ENCODE results near the gene SDR42E1. TPM values are rescaled to one million over a fixed set of nuclear protein-coding genes. Genes with fewer than 3 reads are reported as not detected.

SDR42E1 gene
- total RNA-seq, 1 experiment from 2014 or later: 4.4 TPM

DNA sequence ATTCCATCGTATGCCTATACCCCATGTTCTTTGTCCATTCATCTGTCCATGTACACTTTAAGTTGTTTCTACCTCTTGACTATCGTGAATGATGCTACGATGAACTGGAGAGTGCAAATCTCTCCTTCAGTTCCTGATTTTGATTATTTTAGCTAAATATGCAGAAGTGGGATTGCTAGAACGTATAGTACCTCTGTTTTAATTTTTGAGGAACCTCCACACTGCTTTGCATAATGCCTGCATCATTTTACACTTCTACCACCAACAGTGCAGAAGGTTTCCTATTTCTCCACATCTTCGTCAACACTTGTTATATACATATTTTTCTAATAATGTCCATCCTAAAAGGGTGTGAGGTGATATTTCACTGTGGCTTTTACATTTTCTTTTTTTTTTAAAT is 43.9 kb downstream of the SDR42E1 start:
- H3K27ac ChIP-seq (ENCODE audit: low read length): no peak overlapping the region
- no peaks in the 10 kb centered on the region for H3K9me2 ChIP-seq (replicated peaks; ENCODE audit: insufficient read depth, low read length)
- H2AFZ ChIP-seq (ENCODE audit: low read length): no peak overlapping the region
- H3K9ac ChIP-seq (ENCODE audit: low read length): no peak overlapping the region
- DNase-seq: peak; percentile 68
- H3K79me2 ChIP-seq (ENCODE audit: low read length): no peaks in the 10 kb centered on the region
- H3K4me3 ChIP-seq (ENCODE audit: low read length): no peak overlapping the region
- H3K36me3 ChIP-seq (ENCODE audit: insufficient read depth, low read length): no peaks in the 10 kb centered on the region
- H3K4me1 ChIP-seq (ENCODE audit: low read length): peaks cover 5% of the 10 kb centered on the region; the same call in 1 of the 2 replicates
- H3K9me3 ChIP-seq (ENCODE audit: low read length): no peaks in the 10 kb centered on the region
- no peak overlapping the region for H3K4me2 ChIP-seq (ENCODE audit: low read depth, low read length, poor library complexity, severe bottlenecking)
- H4K20me1 ChIP-seq (ENCODE audit: insufficient read depth, low read depth, low read length): peaks cover 12% of the 10 kb centered on the region; the same call in 1 of the 2 replicates
- H3K27me3 ChIP-seq (ENCODE audit: low read length): no peaks in the 10 kb centered on the region

- Histone ChIP-seq H3K9me3 (ENCODE audit: low read length) (no peaks in the 10 kb centered on the region), H3K4me2 (ENCODE audit: low read depth, low read length, poor library complexity, severe bottlenecking) (no peak overlapping the region), H4K20me1 (ENCODE audit: insufficient read depth, low read depth, low read length) (peaks cover 24% of the 10 kb centered on the region), H2AFZ (ENCODE audit: low read length) (no peak overlapping the region), H3K4me1 (ENCODE audit: low read length) (peaks cover 5% of the 10 kb centered on the region; the same call in 1 of the 2 replicates), H3K27ac (ENCODE audit: low read length) (no peak overlapping the region), H3K9ac (ENCODE audit: low read length) (no peak overlapping the region), H3K36me3 (ENCODE audit: insufficient read depth, low read length) (peaks cover 12% of the 10 kb centered on the region; the same call in 1 of the 2 replicates), H3K27me3 (ENCODE audit: low read length) (no peaks in the 10 kb centered on the region), H3K9me2 (replicated peaks; ENCODE audit: insufficient read depth, low read length) (no peaks in the 10 kb centered on the region), H3K79me2 (ENCODE audit: low read length) (no peaks in the 10 kb centered on the region), H3K4me3 (ENCODE audit: low read length) (no peak overlapping the region)
- peak; percentile 62 for DNase-seq
These were observed 46.5 kb downstream of the SDR42E1 start for GRCh38 chr16:81964808-81965207.

GRCh38 chr16:81956213-81956948 is 54.9 kb downstream of the SDR42E1 start:
- Histone ChIP-seq H3K9ac (ENCODE audit: low read length) (no peak overlapping the region), H3K27me3 (ENCODE audit: low read length) (no peaks in the 10 kb centered on the region), H3K9me3 (ENCODE audit: low read length) (no peaks in the 10 kb centered on the region), H3K9me2 (replicated peaks; ENCODE audit: insufficient read depth, low read length) (no peaks in the 10 kb centered on the region), H3K79me2 (ENCODE audit: low read length) (no peaks in the 10 kb centered on the region), H3K4me3 (ENCODE audit: low read length) (no peak overlapping the region), H3K36me3 (ENCODE audit: insufficient read depth, low read length) (peaks cover 89% of the 10 kb centered on the region), H4K20me1 (ENCODE audit: insufficient read depth, low read depth, low read length) (peaks cover 49% of the 10 kb centered on the region; the same call in 1 of the 2 replicates), H3K4me1 (ENCODE audit: low read length) (no peaks in the 10 kb centered on the region), H3K27ac (ENCODE audit: low read length) (no peak overlapping the region), H2AFZ (ENCODE audit: low read length) (no peak overlapping the region), H3K4me2 (ENCODE audit: low read depth, low read length, poor library complexity, severe bottlenecking) (no peak overlapping the region)
- no peak for DNase-seq

GRCh38 chr16:81951564-81951963 is 59.7 kb downstream of the SDR42E1 start:
- Histone ChIP-seq H3K9me3 (ENCODE audit: low read length) (no peaks in the 10 kb centered on the region), H3K27me3 (ENCODE audit: low read length) (no peaks in the 10 kb centered on the region), H2AFZ (ENCODE audit: low read length) (no peak overlapping the region), H4K20me1 (ENCODE audit: insufficient read depth, low read depth, low read length) (peaks cover 29% of the 10 kb centered on the region; the same call in 1 of the 2 replicates), H3K9me2 (replicated peaks; ENCODE audit: insufficient read depth, low read length) (no peaks in the 10 kb centered on the region), H3K4me3 (ENCODE audit: low read length) (no peak overlapping the region), H3K4me1 (ENCODE audit: low read length) (no peaks in the 10 kb centered on the region), H3K36me3 (ENCODE audit: insufficient read depth, low read length) (peaks cover 98% of the 10 kb centered on the region), H3K4me2 (ENCODE audit: low read depth, low read length, poor library complexity, severe bottlenecking) (no peak overlapping the region), H3K27ac (ENCODE audit: low read length) (no peak overlapping the region), H3K9ac (ENCODE audit: low read length) (no peak overlapping the region), H3K79me2 (ENCODE audit: low read length) (no peaks in the 10 kb centered on the region)
- no peak for DNase-seq

DNA sequence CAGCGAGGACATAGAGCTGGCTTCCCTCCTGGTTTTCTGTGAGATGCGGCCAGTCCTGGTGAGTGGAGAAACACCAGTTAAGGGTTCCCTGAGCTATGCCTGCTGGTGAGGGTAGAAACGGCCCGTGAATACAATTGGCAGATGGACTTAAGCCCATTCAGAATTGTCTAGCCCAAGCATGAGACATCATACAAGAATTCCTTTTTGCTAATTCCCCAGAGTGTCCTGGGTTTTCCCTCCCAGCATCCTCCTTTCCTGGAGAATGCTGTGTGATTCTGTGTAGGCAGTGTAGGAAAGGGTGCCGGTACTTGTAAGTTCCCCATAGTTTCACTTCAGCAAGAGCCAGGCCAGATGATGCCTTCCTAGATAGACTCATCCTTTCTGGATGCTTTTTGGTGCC is 65.1 kb downstream of the SDR42E1 start:
- Histone ChIP-seq H3K9me2 (replicated peaks; ENCODE audit: insufficient read depth, low read length) (no peaks in the 10 kb centered on the region), H3K27ac (ENCODE audit: low read length) (no peak overlapping the region), H3K4me1 (ENCODE audit: low read length) (no peaks in the 10 kb centered on the region), H4K20me1 (ENCODE audit: insufficient read depth, low read depth, low read length) (peaks cover 13% of the 10 kb centered on the region; the same call in 1 of the 2 replicates), H3K27me3 (ENCODE audit: low read length) (no peaks in the 10 kb centered on the region), H3K4me2 (ENCODE audit: low read depth, low read length, poor library complexity, severe bottlenecking) (no peak overlapping the region), H3K9ac (ENCODE audit: low read length) (no peak overlapping the region), H3K36me3 (ENCODE audit: insufficient read depth, low read length) (peaks cover 100% of the 10 kb centered on the region), H3K4me3 (ENCODE audit: low read length) (no peak overlapping the region), H3K79me2 (ENCODE audit: low read length) (no peaks in the 10 kb centered on the region; the same call in none of the 2 replicates), H2AFZ (ENCODE audit: low read length) (no peak overlapping the region), H3K9me3 (ENCODE audit: low read length) (no peaks in the 10 kb centered on the region)
- DNase-seq: no peak

DNA sequence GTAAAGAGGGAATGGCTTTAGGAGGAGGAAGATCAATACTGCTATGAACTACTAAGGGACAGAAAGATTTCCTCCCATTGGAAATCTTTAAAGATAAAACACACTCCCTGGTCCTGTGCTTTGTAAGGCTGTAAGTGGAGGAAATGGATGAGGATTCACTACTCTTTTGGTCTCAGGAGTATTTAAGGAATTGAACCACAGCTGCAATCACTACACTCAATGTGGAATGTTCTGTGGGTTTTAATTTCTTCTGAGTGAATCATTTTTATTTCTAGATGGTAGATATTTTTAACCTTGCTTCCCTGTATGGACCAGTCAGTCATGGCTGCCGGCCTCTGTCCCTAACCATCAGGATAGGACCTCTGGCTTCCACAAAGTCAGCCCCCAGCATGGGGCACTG is 65.6 kb downstream of the SDR42E1 start:
- H3K9me3 ChIP-seq (ENCODE audit: low read length): no peaks in the 10 kb centered on the region
- no peak overlapping the region for H3K4me3 ChIP-seq (ENCODE audit: low read length)
- H3K79me2 ChIP-seq (ENCODE audit: low read length): no peaks in the 10 kb centered on the region; the same call in none of the 2 replicates
- peaks cover 13% of the 10 kb centered on the region; the same call in 1 of the 2 replicates for H4K20me1 ChIP-seq (ENCODE audit: insufficient read depth, low read depth, low read length)
- no peaks in the 10 kb centered on the region for H3K27me3 ChIP-seq (ENCODE audit: low read length)
- H3K9me2 ChIP-seq (replicated peaks; ENCODE audit: insufficient read depth, low read length): no peaks in the 10 kb centered on the region
- H3K27ac ChIP-seq (ENCODE audit: low read length): no peak overlapping the region
- peaks cover 100% of the 10 kb centered on the region for H3K36me3 ChIP-seq (ENCODE audit: insufficient read depth, low read length)
- no peak overlapping the region for H3K9ac ChIP-seq (ENCODE audit: low read length)
- no peak overlapping the region for H2AFZ ChIP-seq (ENCODE audit: low read length)
- DNase-seq: no peak
- no peak overlapping the region for H3K4me2 ChIP-seq (ENCODE audit: low read depth, low read length, poor library complexity, severe bottlenecking)
- no peaks in the 10 kb centered on the region for H3K4me1 ChIP-seq (ENCODE audit: low read length)

DNA sequence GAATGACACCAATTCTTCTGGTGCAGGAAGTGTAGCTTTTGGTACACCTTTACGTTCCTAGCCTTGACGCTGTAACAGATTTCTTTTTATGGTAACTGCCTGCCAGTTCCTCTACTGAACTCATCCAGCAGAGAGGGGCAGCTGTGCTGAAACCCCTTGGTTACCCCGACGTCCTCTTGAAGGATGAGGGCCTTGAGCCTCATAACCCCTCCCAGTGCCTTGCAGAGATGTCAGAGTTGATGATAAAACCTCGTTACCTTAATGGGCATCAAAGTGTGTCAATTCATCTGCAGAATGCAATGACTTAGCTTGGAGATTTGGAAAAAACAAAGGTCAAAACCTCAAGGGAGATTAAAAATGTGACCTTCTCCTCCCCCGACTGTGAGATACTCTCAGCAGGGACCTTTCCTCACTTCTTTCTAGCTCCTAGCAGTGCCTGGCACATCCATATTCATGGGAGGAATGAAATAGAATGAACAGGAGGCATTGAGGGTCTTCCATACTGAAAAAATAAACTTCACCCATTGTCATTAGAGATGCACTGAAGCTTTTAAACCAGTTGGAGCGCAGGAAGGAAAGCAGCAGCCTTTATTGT is 69.2 kb downstream of the SDR42E1 start:
- H3K9ac ChIP-seq (ENCODE audit: low read length): no peak overlapping the region
- H3K4me1 ChIP-seq (ENCODE audit: low read length): no peaks in the 10 kb centered on the region
- no peak for DNase-seq
- H3K4me3 ChIP-seq (ENCODE audit: low read length): no peak overlapping the region
- no peaks in the 10 kb centered on the region; the same call in none of the 2 replicates for H3K79me2 ChIP-seq (ENCODE audit: low read length)
- H4K20me1 ChIP-seq (ENCODE audit: insufficient read depth, low read depth, low read length): peaks cover 20% of the 10 kb centered on the region; the same call in 1 of the 2 replicates
- H3K27ac ChIP-seq (ENCODE audit: low read length): no peak overlapping the region
- no peaks in the 10 kb centered on the region for H3K27me3 ChIP-seq (ENCODE audit: low read length)
- no peak overlapping the region for H3K4me2 ChIP-seq (ENCODE audit: low read depth, low read length, poor library complexity, severe bottlenecking)
- H3K9me2 ChIP-seq (replicated peaks; ENCODE audit: insufficient read depth, low read length): no peaks in the 10 kb centered on the region
- H2AFZ ChIP-seq (ENCODE audit: low read length): no peak overlapping the region
- H3K9me3 ChIP-seq (ENCODE audit: low read length): no peaks in the 10 kb centered on the region
- H3K36me3 ChIP-seq (ENCODE audit: insufficient read depth, low read length): peaks cover 98% of the 10 kb centered on the region

DNA sequence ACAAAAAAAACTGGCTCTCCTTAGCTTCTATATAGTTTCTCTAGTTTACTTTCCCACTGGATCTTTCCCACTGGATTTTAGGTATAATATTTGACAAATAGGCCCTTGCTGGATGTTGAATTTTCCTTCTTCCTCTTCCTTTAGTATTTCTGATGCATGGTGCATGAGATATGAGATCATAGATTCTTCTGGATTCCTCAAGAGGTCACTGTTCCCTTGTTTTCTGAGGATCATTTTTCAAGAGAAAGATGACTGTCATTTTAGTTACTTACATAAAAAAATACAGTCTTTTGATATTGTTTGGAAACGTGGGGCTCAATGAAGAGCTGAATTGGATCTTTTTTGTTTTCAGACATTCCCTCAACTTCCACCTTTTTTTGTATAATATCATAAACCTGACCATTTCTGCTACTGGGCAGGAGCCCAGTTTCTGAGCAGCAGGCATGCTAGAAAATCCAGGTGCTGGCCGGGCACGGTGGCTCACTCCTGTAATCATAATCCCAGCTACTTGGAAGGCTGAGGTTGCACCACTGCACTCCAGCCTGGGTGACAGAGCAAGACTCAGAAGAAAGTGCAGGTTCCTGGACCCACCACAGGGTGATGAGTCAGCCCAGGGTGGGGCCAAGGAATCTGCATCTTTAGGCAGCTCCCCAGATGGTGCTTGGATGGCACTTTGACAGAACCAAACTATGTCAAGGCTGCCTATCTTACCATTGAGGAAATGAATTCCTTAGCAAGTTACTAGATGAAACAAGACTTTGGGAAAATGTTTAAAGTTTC is 70.3 kb downstream of the SDR42E1 start:
- Histone ChIP-seq H4K20me1 (ENCODE audit: insufficient read depth, low read depth, low read length) (peaks cover 20% of the 10 kb centered on the region; the same call in 1 of the 2 replicates), H3K79me2 (ENCODE audit: low read length) (no peaks in the 10 kb centered on the region; the same call in none of the 2 replicates), H3K9me2 (replicated peaks; ENCODE audit: insufficient read depth, low read length) (no peaks in the 10 kb centered on the region), H3K4me2 (ENCODE audit: low read depth, low read length, poor library complexity, severe bottlenecking) (no peak overlapping the region), H2AFZ (ENCODE audit: low read length) (no peak overlapping the region), H3K27ac (ENCODE audit: low read length) (no peak overlapping the region), H3K36me3 (ENCODE audit: insufficient read depth, low read length) (peaks cover 98% of the 10 kb centered on the region), H3K27me3 (ENCODE audit: low read length) (no peaks in the 10 kb centered on the region), H3K9ac (ENCODE audit: low read length) (no peak overlapping the region), H3K4me3 (ENCODE audit: low read length) (no peak overlapping the region), H3K9me3 (ENCODE audit: low read length) (no peaks in the 10 kb centered on the region), H3K4me1 (ENCODE audit: low read length) (no peaks in the 10 kb centered on the region)
- DNase-seq: no peak
